GM12878 (cell line): ENCODE data around the gene CD2AP. TPM values are rescaled to one million over a fixed set of nuclear protein-coding genes. Genes with fewer than 3 reads are reported as not detected.

Experiments
- ATAC-seq: fragments of 200-7000 bp; cut with Tn5 transposase; 3 replicates; pipeline ENCODE4 v1.9.1; 2020; ENCODE audit warnings: mild to moderate bottlenecking, moderate library complexity
- BruUV-seq: library from RNA; stranded (reverse); fragments of 400-500 nt; replicated peaks from 2 replicates; lab custom pipeline; 2021; lab: Mats Ljungman, UMichigan
- CTCF ChIA-PET: fragments of 300-600 bp; sonication (Branson Sonifier 250); formaldehyde crosslinking; extraction: SDS; loops from one replicate; lab custom pipeline; 2021; ENCODE audit warnings: inconsistent platforms; lab: Yijun Ruan, JAX
- POLR2A ChIA-PET: fragments of 350-600 bp; formaldehyde crosslinking; extraction: SDS; loops from one replicate; lab custom pipeline; 2021; ENCODE audit warnings: inconsistent platforms; lab: Charles Lee
- RAD21 ChIA-PET: fragments of 300-600 bp; sonication (Branson Sonifier 250); formaldehyde crosslinking; loops from one replicate; lab custom pipeline; 2023; ENCODE audit warnings: antibody characterized with exemption; ENCODE audit not compliant: unreplicated experiment; lab: Charles Lee
- SMC1A ChIA-PET: fragments of 300-600 bp; sonication (Branson Sonifier 250); formaldehyde crosslinking; loops from one replicate; lab custom pipeline; 2023; ENCODE audit not compliant: unreplicated experiment, uncharacterized antibody; lab: Charles Lee
- DNase-seq: peaks from one replicate; pipeline ENCODE4 v3.0.0-alpha.2; 2011; ENCODE audit warnings: low read depth, low spot score
- FAIRE-seq: peaks from 3 replicates; lab custom pipeline; 2011; peaks lifted over from hg19 to GRCh38; lab: Jason Lieb, UNC
- H2AFZ ChIP-seq: 2 replicates; pipeline ENCODE4 v1.6.0; 2011; ENCODE audit warnings: low read depth, low read length, control low read depth; ENCODE audit not compliant: control insufficient read depth
- H3K27ac ChIP-seq: 2 replicates; pipeline ENCODE4 v1.5.1; 2011; ENCODE audit warnings: control low read depth; ENCODE audit not compliant: control insufficient read depth, insufficient read depth
- H3K27me3 ChIP-seq, 2 experiments: replicated peaks in 1 of 2; 2 replicates each; pipeline versions ENCODE4 v1.6.0 to v1.6.1; 2011; ENCODE audit warnings: low read length in 1 of 2; ENCODE audit not compliant: control insufficient read depth in 2 of 2, insufficient read depth in 2 of 2
- H3K36me3 ChIP-seq, 2 experiments: 2 replicates each; pipeline ENCODE4 v1.5.1; 2011; ENCODE audit warnings: low read length in 1 of 2; ENCODE audit not compliant: control insufficient read depth in 2 of 2, insufficient read depth in 2 of 2
- H3K4me1 ChIP-seq: 2 replicates; pipeline ENCODE4 v1.6.1; 2011; ENCODE audit warnings: mild to moderate bottlenecking, low read length, moderate library complexity, mixed read lengths; ENCODE audit not compliant: control insufficient read depth, insufficient read depth
- H3K4me2 ChIP-seq: 2 replicates; pipeline ENCODE4 v1.6.0; 2011; ENCODE audit warnings: control low read depth; ENCODE audit not compliant: control insufficient read depth, insufficient read depth
- H3K4me3 ChIP-seq: fragments of 200-600 bp; sonication (generic); 2 replicates; pipeline ENCODE4 v1.5.1; 2016
- H3K79me2 ChIP-seq: 2 replicates; pipeline ENCODE4 v1.6.0; 2011; ENCODE audit warnings: low read length; ENCODE audit not compliant: control insufficient read depth, insufficient read depth
- H3K9ac ChIP-seq: 2 replicates; pipeline ENCODE4 v1.8.0; 2011; ENCODE audit warnings: low read length, control low read depth, mixed read lengths; ENCODE audit not compliant: control insufficient read depth, insufficient read depth
- H3K9me3 ChIP-seq: replicated peaks from 3 replicates; pipeline ENCODE4 v1.5.1; 2011; ENCODE audit warnings: mild to moderate bottlenecking, low read length; ENCODE audit not compliant: control insufficient read depth, insufficient read depth
- H4K20me1 ChIP-seq: 2 replicates; pipeline ENCODE4 v1.6.0; 2011; ENCODE audit not compliant: control insufficient read depth, insufficient read depth
- POLR2AphosphoS2 ChIP-seq: IDR thresholded peaks from 2 replicates; pipeline ENCODE4 v1.6.1; 2011; ENCODE audit warnings: low read depth, mild to moderate bottlenecking, low read length, improper control_type of control experiment, moderate library complexity
- SPI1 ChIP-seq: IDR thresholded peaks from 2 replicates; pipeline ENCODE4 v1.6.1; 2011; ENCODE audit warnings: low read depth, mild to moderate bottlenecking, low read length, moderate library complexity, borderline replicate concordance; ENCODE audit not compliant: insufficient read depth
- WGBS: methylation state at CpG from one replicate; pipeline ENCODE4 v1.1.6; 2016; ENCODE audit warnings: low lambda C conversion rate; ENCODE audit not compliant: insufficient replicate concordance, insufficient coverage; ENCODE audit errors: missing lambda C conversion rate; 5-methylcytosine and 5-hydroxymethylcytosine counted together
- in situ Hi-C: fragments of 300-500 bp; cut with MboI; formaldehyde crosslinking; loops from 9 replicates; pipeline ENCODE4 v1.14.3; 2018; ENCODE audit warnings: mixed read lengths
- intact Hi-C: fragments of 100-400 bp; cut with micrococcal nuclease; formaldehyde crosslinking; loops from one replicate; pipeline ENCODE4 v1.14.2; 2022; ENCODE audit not compliant: unreplicated experiment
- polyA plus RNA-seq, 11 experiments: library from polyadenylated mRNA; depleted of rRNA in 4 of 11; unstranded in 6 of 11; stranded (reverse) in 5 of 11; fragments of >200 nt; fragmentation: Nextera tagmentation in 4 of 11; fragmentation: Illumina TruSeq in 1 of 11; extraction: Ambion mirVana in 4 of 11; extraction: Trizol in 1 of 11; gene quantifications; 1 replicate in 1 of 11; 2 replicates in 10 of 11; pipeline versions ENCODE4 v1.2.1 to v1.2.3, GENCODE V29; 2011 to 2016; ENCODE audit warnings: inconsistent platforms in 2 of 11, missing spikeins in 2 of 11, low read depth in 1 of 11
- total RNA-seq, 4 experiments: library from RNA; depleted of rRNA in 3 of 4; stranded (reverse); fragments of >200 nt in 3 of 4; fragmentation: Illumina TruSeq in 1 of 4; extraction: Trizol in 1 of 4; gene quantifications; 2 replicates each; pipeline versions ENCODE4 v1.2.1 to v1.2.3, GENCODE V29; 2013 to 2021
- TF ChIP-seq, protein P1 (sequence below): fragments of 450-650 bp; IDR thresholded peaks from 2 replicates; pipeline ENCODE4 v1.6.1; 2016; ENCODE audit warnings: mild to moderate bottlenecking, moderate library complexity, borderline replicate concordance

Gene CD2AP
- total and polyA plus RNA-seq, 10 of the 15 experiments (the other 5 are each of a cell fraction or from before 2014, with no cell fraction given): 5.4 to 46.6 (median 20.9) TPM

DNA sequence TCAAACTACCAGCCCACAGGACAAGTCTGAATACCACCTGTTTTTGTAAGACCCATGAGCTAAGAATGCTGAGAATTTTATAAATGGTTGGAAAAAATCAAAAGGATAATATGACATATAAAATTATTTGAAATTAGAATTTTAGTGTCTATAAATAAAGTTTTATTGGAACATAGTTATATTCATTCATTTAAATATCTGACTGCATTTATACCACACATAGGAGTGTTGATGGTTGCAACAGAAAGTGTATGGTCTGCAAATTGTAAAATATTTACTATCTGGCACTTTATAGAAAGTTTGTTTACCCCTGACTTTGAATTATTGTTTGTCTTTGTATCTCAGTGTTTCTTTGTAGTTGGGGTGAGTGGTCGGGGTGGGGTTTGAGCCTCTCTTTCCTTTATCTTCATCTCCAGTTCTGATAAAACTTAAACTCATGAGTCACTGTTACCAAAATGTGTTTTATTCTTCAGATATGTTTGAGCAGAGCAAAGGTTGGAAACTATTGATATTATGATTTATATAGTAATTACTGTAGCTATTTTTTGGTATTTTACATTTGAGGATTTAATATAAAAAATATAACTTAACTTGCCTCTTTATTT is 55.5 kb downstream of the CD2AP start:
- Histone ChIP-seq H3K4me2 (no peak overlapping the region), H3K4me3 (no peak overlapping the region), H3K36me3 (peaks cover 0 to 16% of the 10 kb centered on the region in 2 experiments; a peak in 3 of 4 replicates), H3K27me3 (no peaks in the 10 kb centered on the region), H2AFZ (no peak overlapping the region), H3K79me2 (peaks cover 8% of the 10 kb centered on the region), H3K27ac (no peak overlapping the region), H3K9ac (no peak overlapping the region), H3K4me1 (peaks cover 4% of the 10 kb centered on the region; the same call in 1 of the 2 replicates), H4K20me1 (no peaks in the 10 kb centered on the region), H3K9me3 (no peaks in the 10 kb centered on the region)
- FAIRE-seq (no peak), DNase-seq (no peak), ATAC-seq (no peak)
- POLR2A ChIA-PET: interaction anchor here (1.4 kb wide), 1 partner anchor 19 kb away, joined by 3 read pairs; no protein-coding TSS in a partner anchor
- intact Hi-C loops: no loop called here
- CTCF ChIA-PET: interaction anchor here (0.6 to 1.8 kb wide), 2 partner anchors 11 to 125 kb away, joined by 3 to 4 read pairs; no protein-coding TSS in a partner anchor
- no TSS peak for BruUV-seq
- in situ Hi-C loops: no loop called here
- RAD21 ChIA-PET: no interaction called here
- SMC1A ChIA-PET: interaction anchor here (1.2 kb wide), 2 partner anchors 114 to 120 kb away, joined by 3 read pairs; no protein-coding TSS in a partner anchor
- TF ChIP-seq, protein P1, sequence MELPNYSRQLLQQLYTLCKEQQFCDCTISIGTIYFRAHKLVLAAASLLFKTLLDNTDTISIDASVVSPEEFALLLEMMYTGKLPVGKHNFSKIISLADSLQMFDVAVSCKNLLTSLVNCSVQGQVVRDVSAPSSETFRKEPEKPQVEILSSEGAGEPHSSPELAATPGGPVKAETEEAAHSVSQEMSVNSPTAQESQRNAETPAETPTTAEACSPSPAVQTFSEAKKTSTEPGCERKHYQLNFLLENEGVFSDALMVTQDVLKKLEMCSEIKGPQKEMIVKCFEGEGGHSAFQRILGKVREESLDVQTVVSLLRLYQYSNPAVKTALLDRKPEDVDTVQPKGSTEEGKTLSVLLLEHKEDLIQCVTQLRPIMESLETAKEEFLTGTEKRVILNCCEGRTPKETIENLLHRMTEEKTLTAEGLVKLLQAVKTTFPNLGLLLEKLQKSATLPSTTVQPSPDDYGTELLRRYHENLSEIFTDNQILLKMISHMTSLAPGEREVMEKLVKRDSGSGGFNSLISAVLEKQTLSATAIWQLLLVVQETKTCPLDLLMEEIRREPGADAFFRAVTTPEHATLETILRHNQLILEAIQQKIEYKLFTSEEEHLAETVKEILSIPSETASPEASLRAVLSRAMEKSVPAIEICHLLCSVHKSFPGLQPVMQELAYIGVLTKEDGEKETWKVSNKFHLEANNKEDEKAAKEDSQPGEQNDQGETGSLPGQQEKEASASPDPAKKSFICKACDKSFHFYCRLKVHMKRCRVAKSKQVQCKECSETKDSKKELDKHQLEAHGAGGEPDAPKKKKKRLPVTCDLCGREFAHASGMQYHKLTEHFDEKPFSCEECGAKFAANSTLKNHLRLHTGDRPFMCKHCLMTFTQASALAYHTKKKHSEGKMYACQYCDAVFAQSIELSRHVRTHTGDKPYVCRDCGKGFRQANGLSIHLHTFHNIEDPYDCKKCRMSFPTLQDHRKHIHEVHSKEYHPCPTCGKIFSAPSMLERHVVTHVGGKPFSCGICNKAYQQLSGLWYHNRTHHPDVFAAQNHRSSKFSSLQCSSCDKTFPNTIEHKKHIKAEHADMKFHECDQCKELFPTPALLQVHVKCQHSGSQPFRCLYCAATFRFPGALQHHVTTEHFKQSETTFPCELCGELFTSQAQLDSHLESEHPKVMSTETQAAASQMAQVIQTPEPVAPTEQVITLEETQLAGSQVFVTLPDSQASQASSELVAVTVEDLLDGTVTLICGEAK: peak; percentile 47; the same call in 1 of the 2 replicates
- no peak for TF ChIP-seq POLR2AphosphoS2
- no peak for TF ChIP-seq SPI1
- 100% methylated on average over 1 of the region's 1 CpG for WGBS
